Activated B cell treated with CpG ODN at 0.5 μM for 24 hours (primary cell): ENCODE measurements around the gene CIZ1. TPM values are rescaled to one million over a fixed set of nuclear protein-coding genes. Genes with fewer than 3 reads are reported as not detected.

Experiments used
- ATAC-seq: fragments of 200-7000 bp; cut with Tn5 transposase; one replicate; pipeline ENCODE4 v1.10.0; 2021; ENCODE audit warnings: low read depth, mild to moderate bottlenecking, moderate library complexity
- CTCF ChIA-PET: fragments of 350-600 bp; sonication (Branson Sonifier 250); formaldehyde crosslinking; loops from one replicate; lab custom pipeline; 2021; ENCODE audit warnings: antibody characterized with exemption; lab: Charles Lee
- POLR2A ChIA-PET: fragments of 350-600 bp; sonication (Branson Sonifier 250); formaldehyde crosslinking; loops from one replicate; lab custom pipeline; 2021; ENCODE audit warnings: antibody characterized with exemption; lab: Charles Lee
- DNase-seq: peaks from one replicate; pipeline ENCODE4 v3.0.0; 2022
- H3K27ac Mint-ChIP-seq: one replicate; pipeline ENCODE4 v1.8.0; 2020; ENCODE audit warnings: mixed read lengths
- H3K27me3 Mint-ChIP-seq: one replicate; pipeline ENCODE4 v1.8.0; 2021; ENCODE audit warnings: mixed read lengths
- H3K36me3 Mint-ChIP-seq: one replicate; pipeline ENCODE4 v1.8.0; 2021; ENCODE audit warnings: low read depth, mixed read lengths
- H3K4me1 Mint-ChIP-seq: one replicate; pipeline ENCODE4 v1.8.0; 2021; ENCODE audit warnings: mixed read lengths
- H3K4me3 Mint-ChIP-seq: one replicate; pipeline ENCODE4 v1.8.0; 2020; ENCODE audit warnings: mild to moderate bottlenecking, mixed read lengths
- H3K9me3 Mint-ChIP-seq: one replicate; pipeline ENCODE4 v1.8.0; 2020; ENCODE audit warnings: mixed read lengths
- CTCF ChIP-seq: fragments of 200-600 bp; IDR thresholded peaks from one replicate; pipeline ENCODE4 v1.8.0; 2022; ENCODE audit warnings: antibody characterized with exemption, mild to moderate bottlenecking
- intact Hi-C: fragments of 100-400 bp; cut with micrococcal nuclease; formaldehyde crosslinking; loops from one replicate; pipeline ENCODE4 v1.15.1; 2024
- total RNA-seq: library from RNA; stranded (reverse); gene quantifications from 2 replicates; pipeline ENCODE4 v1.2.3, GENCODE V29; 2022

CIZ1 gene
- total RNA-seq, 1 donor from 2014 or later, result 142 TPM

- no peak overlapping the region for H3K4me3 Mint-ChIP-seq
- peaks cover 15% of the 10 kb centered on the region for H3K27me3 Mint-ChIP-seq
- no peaks in the 10 kb centered on the region for H3K4me1 Mint-ChIP-seq
- H3K27ac Mint-ChIP-seq, result no peak overlapping the region
- no peaks in the 10 kb centered on the region for H3K36me3 Mint-ChIP-seq
- ChIA-PET POLR2A (interaction anchor here (0.6 kb wide), 2 partner anchors 51 to 53 kb away, joined by 3 to 6 read pairs; partner anchors contain the start of gene BBLN), CTCF (no interaction called here)
- no peaks in the 10 kb centered on the region for H3K9me3 Mint-ChIP-seq
- no peak for TF ChIP-seq CTCF
- intact Hi-C loops, result no loop called here
- ATAC-seq, result no peak
- no peak for DNase-seq
Measured at GRCh38 chr9:128211186-128211980, 20.0 kb upstream of the CIZ1 start.

DNA sequence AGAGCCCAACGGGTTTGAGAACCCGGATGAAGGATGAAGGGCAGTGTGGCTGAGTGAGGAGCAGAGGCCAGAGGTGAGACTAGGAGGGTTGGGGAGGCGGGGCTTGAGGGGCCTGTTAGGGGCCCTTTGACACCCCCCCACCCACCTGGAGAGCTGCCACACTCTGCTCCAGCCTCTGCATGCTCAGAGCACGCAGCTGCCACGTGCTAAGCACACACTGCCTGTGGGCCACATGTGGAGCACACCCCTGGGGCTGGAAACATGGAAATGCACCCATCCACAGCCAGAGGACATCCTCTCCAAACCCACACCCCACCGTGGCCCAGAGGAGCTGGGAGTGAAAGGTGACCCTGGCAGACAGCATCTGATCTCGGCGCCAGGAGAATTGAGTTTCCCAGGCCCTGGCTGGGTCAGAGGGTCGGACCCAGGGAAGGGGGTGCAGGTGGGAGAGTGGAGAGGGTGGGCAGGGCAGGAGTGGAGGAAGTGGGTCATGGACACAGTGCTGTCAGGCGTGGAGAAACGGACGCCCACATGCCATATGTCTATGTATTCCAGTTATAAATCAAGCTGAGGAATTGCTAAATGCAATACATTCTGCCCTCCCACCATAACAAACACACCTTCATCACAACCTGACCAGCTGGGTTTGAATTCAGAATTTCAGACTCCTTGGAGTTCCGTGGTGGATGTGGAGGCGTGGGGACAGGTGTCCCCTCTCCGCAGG, 17.7 kb upstream of the CIZ1 start:
- Mint-ChIP-seq H3K4me3 (no peak overlapping the region), H3K27me3 (peaks cover 30% of the 10 kb centered on the region), H3K9me3 (no peaks in the 10 kb centered on the region), H3K36me3 (no peaks in the 10 kb centered on the region), H3K4me1 (peaks cover 3% of the 10 kb centered on the region), H3K27ac (no peak overlapping the region)
- intact Hi-C loops, result no loop called here
- TF ChIP-seq CTCF, result no peak
- POLR2A ChIA-PET, result no interaction called here
- ATAC-seq (no peak), DNase-seq (no peak)
- CTCF ChIA-PET, result no interaction called here

GRCh38 chr9:128208386-128208785, 17.0 kb upstream of the CIZ1 start:
- Mint-ChIP-seq H3K9me3 (no peaks in the 10 kb centered on the region), H3K27me3 (peaks cover 28% of the 10 kb centered on the region), H3K36me3 (no peaks in the 10 kb centered on the region), H3K27ac (no peak overlapping the region), H3K4me3 (no peak overlapping the region), H3K4me1 (peaks cover 3% of the 10 kb centered on the region)
- no peak for DNase-seq
- TF ChIP-seq CTCF, result no peak
- intact Hi-C loops, result no loop called here
- ChIA-PET POLR2A (interaction anchor here (0.5 kb wide), 1 partner anchor 417 kb away, joined by 3 read pairs; no protein-coding TSS in a partner anchor), CTCF (no interaction called here)
- no peak for ATAC-seq

GRCh38 chr9:128206916-128207910, 15.8 kb upstream of the CIZ1 start:
- Mint-ChIP-seq H3K4me3 (no peak overlapping the region), H3K36me3 (no peaks in the 10 kb centered on the region), H3K4me1 (peaks cover 7% of the 10 kb centered on the region), H3K27ac (no peak overlapping the region), H3K27me3 (peaks cover 27% of the 10 kb centered on the region), H3K9me3 (no peaks in the 10 kb centered on the region)
- ATAC-seq, result no peak
- DNase-seq, result no peak
- intact Hi-C loops, result no loop called here
- ChIA-PET POLR2A (interaction anchor here (0.6 kb wide), 1 partner anchor 19 kb away, joined by 8 read pairs; no protein-coding TSS in a partner anchor), CTCF (no interaction called here)
- no peak for TF ChIP-seq CTCF
